ENCODE measurements around the gene ZSCAN2. TPM values are rescaled to one million over a fixed set of nuclear protein-coding genes. Genes with fewer than 3 reads are reported as not detected.

The ZSCAN2 gene
- total and polyA plus RNA-seq, 10 of the 15 experiments (the other 5 are each of a cell fraction or from before 2014, with no cell fraction given), result 2.7 to 13.2 (median 8.6) TPM

GRCh38 chr15:84625123-84625522 is 24.3 kb downstream of the ZSCAN2 start:
- intact Hi-C loops (cut with micrococcal nuclease; ENCODE audit: unreplicated experiment), result no loop called here
- SMC1A ChIA-PET (ENCODE audit: uncharacterized antibody, unreplicated experiment), result interaction anchor here (1.3 kb wide), 1 partner anchor 10 kb away, joined by 3 read pairs; no protein-coding TSS in a partner anchor

DNA sequence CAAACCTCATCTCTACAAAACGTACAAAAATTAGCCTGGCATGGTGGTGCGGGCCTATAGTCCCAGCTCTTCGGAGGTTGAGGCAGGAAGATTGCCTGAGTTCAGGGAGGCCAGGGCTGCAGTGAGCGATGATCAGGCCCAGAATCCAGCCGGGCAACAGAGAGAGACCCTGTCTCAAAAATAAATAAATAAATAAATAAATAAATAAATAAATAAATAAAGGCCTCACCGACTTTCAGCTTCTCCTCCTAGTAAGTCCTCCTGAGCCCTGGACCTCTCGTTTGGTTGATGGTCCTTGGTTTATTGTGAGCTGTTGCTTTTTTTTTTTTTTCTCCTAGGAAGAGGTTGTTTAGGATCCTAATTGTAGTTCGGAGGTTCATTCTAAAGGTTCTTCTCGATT is 28.2 kb downstream of the ZSCAN2 start:
- H3K4me3 ChIP-seq, result no peak overlapping the region
- no peak for ATAC-seq
- ChIA-PET CTCF (interaction anchor here (1.9 to 2.2 kb wide), 2 partner anchors 24 to 78 kb away, joined by 6 to 10 read pairs; no protein-coding TSS in a partner anchor), POLR2A (interaction anchor here (1.3 kb wide), 1 partner anchor 194 kb away, joined by 3 read pairs; no protein-coding TSS in a partner anchor), RAD21 (ENCODE audit: unreplicated experiment) (no interaction called here), SMC1A (ENCODE audit: uncharacterized antibody, unreplicated experiment) (interaction anchor here (0.6 to 4.3 kb wide), 3 partner anchors 25 to 148 kb away, joined by 3 to 22 read pairs (median 3); no protein-coding TSS in a partner anchor)
- no peak overlapping the region for H3K9ac ChIP-seq (ENCODE audit: control insufficient read depth, insufficient read depth, low read length)
- intact Hi-C loops (cut with micrococcal nuclease; ENCODE audit: unreplicated experiment) (no loop called here), in situ Hi-C loops (cut with MboI) (no loop called here)
- no peaks in the 10 kb centered on the region for H4K20me1 ChIP-seq (ENCODE audit: control insufficient read depth, insufficient read depth)
- 78% methylated on average over 9 of the region's 9 CpGs for WGBS (ENCODE audit: insufficient coverage, insufficient replicate concordance, low lambda C conversion rate, missing lambda C conversion rate)
- BruUV-seq (replicated peaks), result no TSS peak
- no peaks in the 10 kb centered on the region for H3K36me3 ChIP-seq (ENCODE audit: control insufficient read depth in 2 of 2, insufficient read depth in 2 of 2, low read length in 1 of 2)
- no peak for DNase-seq (ENCODE audit: low read depth, low spot score)
- no peak overlapping the region for H3K4me2 ChIP-seq (ENCODE audit: control insufficient read depth, insufficient read depth)
- H3K27ac ChIP-seq (ENCODE audit: control insufficient read depth, insufficient read depth), result no peak overlapping the region
- H3K79me2 ChIP-seq (ENCODE audit: control insufficient read depth, insufficient read depth, low read length), result no peaks in the 10 kb centered on the region; the same call in 1 of the 2 replicates
- H2AFZ ChIP-seq (ENCODE audit: control insufficient read depth, low read depth, low read length), result no peak overlapping the region
- no peak for FAIRE-seq
- H3K4me1 ChIP-seq (ENCODE audit: control insufficient read depth, insufficient read depth, low read length), result peaks cover 9% of the 10 kb centered on the region
- no peaks in the 10 kb centered on the region for H3K27me3 ChIP-seq (replicated peaks in 1 of 2; ENCODE audit: control insufficient read depth in 2 of 2, insufficient read depth in 2 of 2, low read length in 1 of 2)
- no peak for TF ChIP-seq KLF5 (IDR thresholded peaks at IDR 0.05; ENCODE audit: partially characterized antibody)
- H3K9me3 ChIP-seq (replicated peaks; ENCODE audit: control insufficient read depth, insufficient read depth, low read length), result no peaks in the 10 kb centered on the region

More at GRCh38 chr15:84625123-84625522, 24.3 kb downstream of the ZSCAN2 start:
- Histone ChIP-seq H3K9ac (ENCODE audit: control insufficient read depth, insufficient read depth, low read length) (no peak overlapping the region), H3K4me3 (no peak overlapping the region), H3K9me3 (replicated peaks; ENCODE audit: control insufficient read depth, insufficient read depth, low read length) (peaks cover 25% of the 10 kb centered on the region), H3K4me1 (ENCODE audit: control insufficient read depth, insufficient read depth, low read length) (no peaks in the 10 kb centered on the region), H3K27ac (ENCODE audit: control insufficient read depth, insufficient read depth) (no peak overlapping the region), H3K4me2 (ENCODE audit: control insufficient read depth, insufficient read depth) (no peak overlapping the region), H4K20me1 (ENCODE audit: control insufficient read depth, insufficient read depth) (no peaks in the 10 kb centered on the region), H3K79me2 (ENCODE audit: control insufficient read depth, insufficient read depth, low read length) (no peaks in the 10 kb centered on the region), H3K27me3 (replicated peaks in 1 of 2; ENCODE audit: control insufficient read depth in 2 of 2, insufficient read depth in 2 of 2, low read length in 1 of 2) (no peaks in the 10 kb centered on the region), H2AFZ (ENCODE audit: control insufficient read depth, low read depth, low read length) (no peak overlapping the region), H3K36me3 (ENCODE audit: control insufficient read depth in 2 of 2, insufficient read depth in 2 of 2, low read length in 1 of 2) (peaks cover 1 to 10% of the 10 kb centered on the region in 2 experiments)
- no TSS peak for BruUV-seq (replicated peaks)
- FAIRE-seq (no peak), ATAC-seq (no peak), DNase-seq (ENCODE audit: low read depth, low spot score) (no peak)
- TF ChIP-seq RUNX3 (IDR thresholded peaks at IDR 0.05; ENCODE audit: low read length), result no peak
- TF ChIP-seq, protein P1, sequence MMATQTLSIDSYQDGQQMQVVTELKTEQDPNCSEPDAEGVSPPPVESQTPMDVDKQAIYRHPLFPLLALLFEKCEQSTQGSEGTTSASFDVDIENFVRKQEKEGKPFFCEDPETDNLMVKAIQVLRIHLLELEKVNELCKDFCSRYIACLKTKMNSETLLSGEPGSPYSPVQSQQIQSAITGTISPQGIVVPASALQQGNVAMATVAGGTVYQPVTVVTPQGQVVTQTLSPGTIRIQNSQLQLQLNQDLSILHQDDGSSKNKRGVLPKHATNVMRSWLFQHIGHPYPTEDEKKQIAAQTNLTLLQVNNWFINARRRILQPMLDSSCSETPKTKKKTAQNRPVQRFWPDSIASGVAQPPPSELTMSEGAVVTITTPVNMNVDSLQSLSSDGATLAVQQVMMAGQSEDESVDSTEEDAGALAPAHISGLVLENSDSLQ (IDR thresholded peaks at IDR 0.05), result no peak
- TF ChIP-seq ZNF274 (IDR thresholded peaks at IDR 0.05; ENCODE audit: insufficient read depth, insufficient read length), result no peak
- no peak for TF ChIP-seq HDAC2 (IDR thresholded peaks at IDR 0.05)
- no peak for TF ChIP-seq POLR2AphosphoS5 (IDR thresholded peaks at IDR 0.05; ENCODE audit: low read length)
- in situ Hi-C loops (cut with MboI), result no loop called here
- RAD21 ChIA-PET (ENCODE audit: unreplicated experiment), result interaction anchor here (1.0 kb wide), 1 partner anchor 29 kb away, joined by 3 read pairs; the partner anchor contains the start of gene WDR73
- WGBS (ENCODE audit: insufficient coverage, insufficient replicate concordance, low lambda C conversion rate, missing lambda C conversion rate), result 89% methylated on average over 2 of the region's 2 CpGs
- CTCF ChIA-PET, result interaction anchor here (1.6 to 1.9 kb wide), 2 partner anchors 54 to 220 kb away, joined by 5 to 6 read pairs; no protein-coding TSS in a partner anchor
- POLR2A ChIA-PET, result interaction anchor here (0.5 to 0.6 kb wide), 2 partner anchors 11 to 1638 kb away, joined by 3 to 4 read pairs; no protein-coding TSS in a partner anchor

Measured in GM12878 (cell line).